Astrocyte (in vitro differentiated cells and primary cell): Measurements from ENCODE around the gene MT1H. TPM values are rescaled to one million over a fixed set of nuclear protein-coding genes. Genes with fewer than 3 reads are reported as not detected.

Experiments
- DNase-seq: peaks from one replicate; pipeline ENCODE4 v3.0.0-alpha.2; 2010; ENCODE audit warnings: low read depth
- FAIRE-seq: peaks from 2 replicates; lab custom pipeline; 2011; peaks lifted over from hg19 to GRCh38; lab: Jason Lieb, UNC
- H2AFZ ChIP-seq: 2 replicates; pipeline ENCODE4 v1.6.0; 2012; ENCODE audit warnings: low read depth, low read length, inconsistent platforms
- H3K27ac ChIP-seq: 2 replicates; pipeline ENCODE4 v1.5.1; 2011; ENCODE audit warnings: low read depth, low read length, inconsistent platforms
- H3K27me3 ChIP-seq: 2 replicates; pipeline ENCODE4 v1.6.0; 2011; ENCODE audit warnings: low read length, inconsistent platforms; ENCODE audit not compliant: insufficient read depth
- H3K36me3 ChIP-seq: 2 replicates; pipeline ENCODE4 v1.5.1; 2011; ENCODE audit warnings: low read length, inconsistent platforms; ENCODE audit not compliant: insufficient read depth
- H3K4me1 ChIP-seq: 2 replicates; pipeline ENCODE4 v1.5.1; 2011; ENCODE audit warnings: low read length, inconsistent platforms; ENCODE audit not compliant: insufficient read depth
- H3K4me2 ChIP-seq: 2 replicates; pipeline ENCODE4 v1.6.0; 2012; ENCODE audit warnings: low read length, inconsistent platforms
- H3K4me3 ChIP-seq: 2 replicates; pipeline ENCODE4 v1.5.1; 2011; ENCODE audit warnings: low read depth, mild to moderate bottlenecking, low read length, inconsistent platforms; ENCODE audit not compliant: insufficient read depth
- H3K79me2 ChIP-seq: 2 replicates; pipeline ENCODE4 v1.6.0; 2012; ENCODE audit warnings: mild to moderate bottlenecking, low read length, inconsistent platforms; ENCODE audit not compliant: insufficient read depth
- H3K9ac ChIP-seq: 2 replicates; pipeline ENCODE4 v1.6.0; 2012; ENCODE audit warnings: mild to moderate bottlenecking, low read length, inconsistent platforms
- H3K9me3 ChIP-seq: 2 replicates; pipeline ENCODE4 v1.5.1; 2012; ENCODE audit warnings: low read depth, mild to moderate bottlenecking, low read length, inconsistent platforms; ENCODE audit not compliant: insufficient read depth
- H4K20me1 ChIP-seq: 2 replicates; pipeline ENCODE4 v1.6.0; 2012; ENCODE audit warnings: low read length, inconsistent platforms; ENCODE audit not compliant: insufficient read depth
- H3K27ac Mint-ChIP-seq: one replicate; pipeline ENCODE4 v1.8.0; 2021; ENCODE audit warnings: mild to moderate bottlenecking, mixed read lengths; ENCODE audit not compliant: unreplicated experiment
- H3K27me3 Mint-ChIP-seq: one replicate; pipeline ENCODE4 v1.8.0; 2021; ENCODE audit warnings: low read depth, mixed read lengths; ENCODE audit not compliant: unreplicated experiment
- H3K36me3 Mint-ChIP-seq: one replicate; pipeline ENCODE4 v1.8.0; 2021; ENCODE audit warnings: low read depth, mixed read lengths; ENCODE audit not compliant: unreplicated experiment
- H3K4me1 Mint-ChIP-seq: one replicate; pipeline ENCODE4 v1.8.0; 2021; ENCODE audit warnings: low read depth, mixed read lengths; ENCODE audit not compliant: unreplicated experiment
- H3K4me3 Mint-ChIP-seq: one replicate; pipeline ENCODE4 v1.8.0; 2021; ENCODE audit warnings: mild to moderate bottlenecking, moderate library complexity, mixed read lengths; ENCODE audit not compliant: unreplicated experiment
- H3K9me3 Mint-ChIP-seq: one replicate; pipeline ENCODE4 v1.8.0; 2021; ENCODE audit warnings: mild to moderate bottlenecking, mixed read lengths; ENCODE audit not compliant: unreplicated experiment
- CTCF ChIP-seq: IDR thresholded peaks from 2 replicates; pipeline ENCODE4 v1.5.1; 2011; ENCODE audit warnings: low read depth, mild to moderate bottlenecking, inconsistent platforms, low read length, moderate library complexity; ENCODE audit not compliant: insufficient read depth
- EZH2 ChIP-seq: IDR thresholded peaks from 2 replicates; pipeline ENCODE4 v1.6.1; 2012; ENCODE audit warnings: mild to moderate bottlenecking, low read length, inconsistent platforms; ENCODE audit not compliant: insufficient read depth
- total RNA-seq: library from RNA; stranded (reverse); gene quantifications from 2 replicates; pipeline ENCODE4 v1.2.1, GENCODE V29; 2021

The MT1H gene
- total RNA-seq, 1 donor from 2014 or later: not detected

- FAIRE-seq (no peak), DNase-seq (no peak)
- Histone ChIP-seq H3K4me3 (no peak overlapping the region), H4K20me1 (peaks cover 11% of the 10 kb centered on the region), H3K9ac (no peak overlapping the region), H3K4me2 (no peak overlapping the region), H3K4me1 (peaks cover 25% of the 10 kb centered on the region), H3K9me3 (no peaks in the 10 kb centered on the region), H3K36me3 (no peaks in the 10 kb centered on the region), H3K27ac (no peak overlapping the region), H2AFZ (no peak overlapping the region), H3K79me2 (peaks cover 20% of the 10 kb centered on the region), H3K27me3 (no peaks in the 10 kb centered on the region)
- H3K9me3 Mint-ChIP-seq: no peaks in the 10 kb centered on the region
- no peak overlapping the region for H3K4me3 Mint-ChIP-seq
- no peak overlapping the region for H3K27ac Mint-ChIP-seq
- TF ChIP-seq EZH2: no peak
- TF ChIP-seq CTCF: no peak
- peaks cover 53% of the 10 kb centered on the region for H3K27me3 Mint-ChIP-seq
- H3K4me1 Mint-ChIP-seq: peaks cover 5% of the 10 kb centered on the region
- H3K36me3 Mint-ChIP-seq: peaks cover 6% of the 10 kb centered on the region
Measured at GRCh38 chr16:56623637-56624036, 46.0 kb upstream of the MT1H start.

- FAIRE-seq (no peak), DNase-seq (peak; percentile 65)
- Mint-ChIP-seq H3K27me3 (peaks cover 57% of the 10 kb centered on the region), H3K4me1 (peaks cover 5% of the 10 kb centered on the region), H3K36me3 (peaks cover 6% of the 10 kb centered on the region), H3K4me3 (peak within 1 kb of the TSS; percentile 84), H3K27ac (peak within 1 kb of the TSS; percentile 66), H3K9me3 (no peaks in the 10 kb centered on the region)
- Histone ChIP-seq H3K27me3 (no peaks in the 10 kb centered on the region), H3K9me3 (no peaks in the 10 kb centered on the region), H3K4me3 (peak within 1 kb of the TSS; percentile 76), H3K4me1 (peaks cover 25% of the 10 kb centered on the region), H3K27ac (peak within 1 kb of the TSS; percentile 80), H3K79me2 (peaks cover 20% of the 10 kb centered on the region), H3K36me3 (no peaks in the 10 kb centered on the region), H3K4me2 (peak within 1 kb of the TSS; percentile 97), H2AFZ (peak within 1 kb of the TSS; percentile 95), H3K9ac (peak within 1 kb of the TSS; percentile 85), H4K20me1 (peaks cover 11% of the 10 kb centered on the region)
- TF ChIP-seq EZH2 (no peak), CTCF (no peak)
Measured at GRCh38 chr16:56625140-56625942, 44.3 kb upstream of the MT1H start, which contains the start of gene MT1E. TSS of gene MT1E (plus strand) at chr16:56625781. CDS start at chr16:56625852, 71 bp downstream.
